Peyer's patch (tissue), 4 donors: ENCODE results near the gene ANTXR1.

Source experiments
- POLR2A ChIP-seq, 2 donors: fragments of 450-650 bp; IDR thresholded peaks; one replicate each; pipeline ENCODE4 v1.5.1; 2017; ENCODE audit warnings: antibody characterized with exemption in 2 of 2, mild to moderate bottlenecking in 2 of 2, moderate library complexity in 2 of 2
- TF ChIP-seq, protein P1 (sequence below), 6 experiments: fragments of 450-650 bp in 4 of 6; fragments of 200-600 bp in 2 of 6; sonication (generic) in 1 of 6; IDR thresholded peaks; one replicate each; pipeline ENCODE4 v1.5.1; 2017 to 2019; ENCODE audit warnings: antibody characterized with exemption in 6 of 6, mild to moderate bottlenecking in 3 of 6, moderate library complexity in 1 of 6

DNA sequence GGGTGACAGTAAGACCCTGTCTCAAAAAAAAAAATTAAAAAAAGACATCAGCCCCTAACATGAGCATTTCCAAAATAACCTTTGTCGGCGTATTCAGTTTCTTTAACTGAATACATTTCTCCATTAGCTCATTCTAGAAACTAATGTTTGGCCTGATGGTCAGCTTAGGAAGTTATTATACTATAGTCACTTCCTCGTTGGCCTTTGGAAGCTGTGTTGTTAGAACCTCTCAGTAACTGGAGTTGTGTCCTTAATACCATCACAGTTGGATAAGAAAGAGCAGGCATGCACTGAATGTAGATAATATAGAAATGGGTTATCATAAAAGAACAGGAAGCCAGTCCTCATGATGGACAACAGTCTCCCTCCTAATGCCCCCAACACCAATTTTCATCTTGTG lies 112.8 kb downstream of the ANTXR1 start:
- TF ChIP-seq, protein P1, sequence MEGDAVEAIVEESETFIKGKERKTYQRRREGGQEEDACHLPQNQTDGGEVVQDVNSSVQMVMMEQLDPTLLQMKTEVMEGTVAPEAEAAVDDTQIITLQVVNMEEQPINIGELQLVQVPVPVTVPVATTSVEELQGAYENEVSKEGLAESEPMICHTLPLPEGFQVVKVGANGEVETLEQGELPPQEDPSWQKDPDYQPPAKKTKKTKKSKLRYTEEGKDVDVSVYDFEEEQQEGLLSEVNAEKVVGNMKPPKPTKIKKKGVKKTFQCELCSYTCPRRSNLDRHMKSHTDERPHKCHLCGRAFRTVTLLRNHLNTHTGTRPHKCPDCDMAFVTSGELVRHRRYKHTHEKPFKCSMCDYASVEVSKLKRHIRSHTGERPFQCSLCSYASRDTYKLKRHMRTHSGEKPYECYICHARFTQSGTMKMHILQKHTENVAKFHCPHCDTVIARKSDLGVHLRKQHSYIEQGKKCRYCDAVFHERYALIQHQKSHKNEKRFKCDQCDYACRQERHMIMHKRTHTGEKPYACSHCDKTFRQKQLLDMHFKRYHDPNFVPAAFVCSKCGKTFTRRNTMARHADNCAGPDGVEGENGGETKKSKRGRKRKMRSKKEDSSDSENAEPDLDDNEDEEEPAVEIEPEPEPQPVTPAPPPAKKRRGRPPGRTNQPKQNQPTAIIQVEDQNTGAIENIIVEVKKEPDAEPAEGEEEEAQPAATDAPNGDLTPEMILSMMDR (IDR thresholded peaks at IDR 0.05): no peak
- TF ChIP-seq POLR2A (IDR thresholded peaks at IDR 0.05): no peak
